Uterus (tissue), 4 donors: Measurements from ENCODE around the gene PID1. TPM values are rescaled to one million over a fixed set of nuclear protein-coding genes. Genes with fewer than 3 reads are reported as not detected.

Experiments used
- DNase-seq, 2 donors: peaks; one replicate each; pipeline ENCODE4 v3.0.0-alpha.2; 2019 to 2020
- H3K27ac ChIP-seq, 2 donors: fragments of 200-600 bp; sonication (generic); 1 replicate in 1 of 2; 2 replicates in 1 of 2; pipeline ENCODE4 v1.5.1; 2016 to 2018
- H3K27me3 ChIP-seq, 2 donors: fragments of 200-600 bp; sonication (generic); one replicate each; pipeline ENCODE4 v1.5.1; 2018 to 2019; ENCODE audit warnings: control low read depth in 1 of 2
- H3K36me3 ChIP-seq, 2 donors: fragments of 200-600 bp; sonication (generic); one replicate each; pipeline ENCODE4 v1.5.1; 2019; ENCODE audit warnings: control low read depth in 1 of 2
- H3K4me1 ChIP-seq, 2 donors: fragments of 200-600 bp; sonication (generic); one replicate each; pipeline ENCODE4 v1.5.1; 2018 to 2019; ENCODE audit warnings: control low read depth in 1 of 2
- H3K4me3 ChIP-seq, 2 donors: fragments of 200-600 bp; sonication (generic); 1 replicate in 1 of 2; 2 replicates in 1 of 2; pipeline ENCODE4 v1.5.1; 2018 to 2019; ENCODE audit warnings: mild to moderate bottlenecking in 1 of 2
- H3K9me3 ChIP-seq, 2 donors: fragments of 200-600 bp; sonication (generic); one replicate each; pipeline ENCODE4 v1.5.1; 2019; ENCODE audit warnings: control low read depth in 1 of 2
- POLR2A ChIP-seq, 2 donors: fragments of 450-650 bp; IDR thresholded peaks; one replicate each; pipeline ENCODE4 v1.6.1; 2016; ENCODE audit warnings: antibody characterized with exemption in 2 of 2, mild to moderate bottlenecking in 1 of 2, moderate library complexity in 1 of 2
- intact Hi-C: fragments of 100-400 bp; cut with DNase I; formaldehyde crosslinking; loops from one replicate; pipeline ENCODE4 v1.15.1; 2023; ENCODE audit warnings: low total_unique reads
- total RNA-seq, 4 donors: library from RNA; depleted of rRNA in 3 of 4; stranded (reverse); fragments of >200 nt in 3 of 4; gene quantifications; one replicate each; pipeline versions ENCODE4 v1.1.0 to v1.2.4, GENCODE V29; 2014 to 2023
- TF ChIP-seq, protein P1 (sequence below), 4 experiments: fragments of 200-600 bp in 2 of 4; fragments of 450-650 bp in 2 of 4; sonication (generic) in 2 of 4; IDR thresholded peaks; one replicate each; pipeline ENCODE4 v1.5.1; 2016 to 2019; ENCODE audit warnings: antibody characterized with exemption in 4 of 4, mild to moderate bottlenecking in 2 of 4, moderate library complexity in 1 of 4
- donor health status: DM: yes; HTN: yes; CAD: no.

Gene PID1
- total RNA-seq, 4 donors from 2014 or later = 26.4 to 48.5 (median 37.1) TPM

DNA sequence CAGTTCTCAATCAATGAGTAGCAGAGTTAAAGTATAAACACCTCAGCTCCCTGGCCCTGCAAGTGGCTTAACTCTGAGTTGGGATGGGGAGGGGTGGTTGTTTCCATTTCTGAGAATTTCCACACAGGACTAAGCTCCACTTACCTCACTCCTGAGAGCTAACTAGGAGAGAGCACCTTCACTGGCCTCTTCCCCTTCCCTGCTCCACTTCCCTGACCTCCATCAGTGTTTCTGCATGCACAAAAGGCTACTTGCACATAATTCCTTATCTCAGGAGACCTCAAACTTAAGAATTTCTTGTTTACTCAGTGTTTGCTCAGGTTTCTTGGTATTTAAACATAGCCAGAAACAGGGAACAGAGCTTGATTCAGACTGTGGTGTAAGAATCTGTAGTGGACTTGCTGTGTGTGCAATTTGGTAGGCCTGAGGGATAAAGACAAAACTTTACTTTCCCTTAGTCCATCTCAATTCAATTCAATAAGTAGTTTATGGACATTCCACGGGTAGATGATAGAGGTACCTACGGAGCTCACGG is 97.2 kb downstream of the PID1 start:
- DNase-seq = no peak
- Histone ChIP-seq H3K4me1 (no peaks in the 10 kb centered on the region), H3K27me3 (no peaks in the 10 kb centered on the region), H3K36me3 (no peaks in the 10 kb centered on the region), H3K4me3 (no peak overlapping the region), H3K27ac (no peak overlapping the region), H3K9me3 (no peaks in the 10 kb centered on the region)
- intact Hi-C loops = no loop called here
- no peak for TF ChIP-seq POLR2A (IDR thresholded peaks at IDR 0.05)
- TF ChIP-seq, protein P1, sequence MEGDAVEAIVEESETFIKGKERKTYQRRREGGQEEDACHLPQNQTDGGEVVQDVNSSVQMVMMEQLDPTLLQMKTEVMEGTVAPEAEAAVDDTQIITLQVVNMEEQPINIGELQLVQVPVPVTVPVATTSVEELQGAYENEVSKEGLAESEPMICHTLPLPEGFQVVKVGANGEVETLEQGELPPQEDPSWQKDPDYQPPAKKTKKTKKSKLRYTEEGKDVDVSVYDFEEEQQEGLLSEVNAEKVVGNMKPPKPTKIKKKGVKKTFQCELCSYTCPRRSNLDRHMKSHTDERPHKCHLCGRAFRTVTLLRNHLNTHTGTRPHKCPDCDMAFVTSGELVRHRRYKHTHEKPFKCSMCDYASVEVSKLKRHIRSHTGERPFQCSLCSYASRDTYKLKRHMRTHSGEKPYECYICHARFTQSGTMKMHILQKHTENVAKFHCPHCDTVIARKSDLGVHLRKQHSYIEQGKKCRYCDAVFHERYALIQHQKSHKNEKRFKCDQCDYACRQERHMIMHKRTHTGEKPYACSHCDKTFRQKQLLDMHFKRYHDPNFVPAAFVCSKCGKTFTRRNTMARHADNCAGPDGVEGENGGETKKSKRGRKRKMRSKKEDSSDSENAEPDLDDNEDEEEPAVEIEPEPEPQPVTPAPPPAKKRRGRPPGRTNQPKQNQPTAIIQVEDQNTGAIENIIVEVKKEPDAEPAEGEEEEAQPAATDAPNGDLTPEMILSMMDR (IDR thresholded peaks at IDR 0.05) = no peak

DNA sequence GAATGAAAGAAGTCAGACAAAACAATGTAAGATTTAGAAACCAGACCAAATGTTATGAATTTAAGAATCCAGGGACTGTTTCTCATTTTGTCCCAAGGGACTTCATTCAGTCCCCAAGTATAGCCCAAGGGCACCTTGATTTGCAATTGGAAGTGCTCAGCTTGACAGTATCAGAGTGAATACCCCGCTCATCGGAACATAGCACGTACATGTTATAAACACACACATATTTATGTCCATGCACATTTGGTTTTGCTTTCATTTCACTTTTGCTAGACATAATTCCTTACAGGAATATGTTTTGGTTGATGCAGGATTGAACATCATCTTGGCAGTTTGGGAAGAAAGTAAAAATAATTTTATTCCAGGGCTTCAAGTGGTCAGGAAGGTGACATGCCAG is 100.2 kb downstream of the PID1 start:
- no peak for DNase-seq
- Histone ChIP-seq H3K4me3 (no peak overlapping the region), H3K27me3 (no peaks in the 10 kb centered on the region), H3K4me1 (no peaks in the 10 kb centered on the region), H3K36me3 (no peaks in the 10 kb centered on the region), H3K9me3 (no peaks in the 10 kb centered on the region), H3K27ac (no peak overlapping the region)
- intact Hi-C loops = no loop called here
- TF ChIP-seq, protein P1 (IDR thresholded peaks at IDR 0.05) = no peak
- TF ChIP-seq POLR2A (IDR thresholded peaks at IDR 0.05) = no peak

DNA sequence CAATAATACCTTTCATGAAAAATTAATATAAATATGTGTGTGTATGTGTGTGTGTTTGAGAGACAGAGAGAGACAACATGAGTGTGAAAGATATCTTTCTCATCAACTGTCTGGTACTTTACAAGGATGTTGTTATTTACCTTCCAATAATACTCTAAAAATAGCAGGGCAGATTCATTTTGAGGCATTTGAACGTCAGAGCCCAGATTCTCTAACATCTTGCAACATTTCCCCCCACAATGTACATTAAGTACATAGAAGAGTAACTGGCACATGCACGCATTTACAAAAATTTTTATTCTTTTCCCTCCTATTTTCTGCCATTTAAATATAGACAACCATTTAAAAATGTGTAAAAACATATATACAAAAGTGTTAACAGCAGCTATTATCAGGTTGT is 100.9 kb downstream of the PID1 start:
- no peak for TF ChIP-seq POLR2A (IDR thresholded peaks at IDR 0.05)
- TF ChIP-seq, protein P1 (IDR thresholded peaks at IDR 0.05) = no peak
- H3K36me3 ChIP-seq = no peaks in the 10 kb centered on the region
- no peaks in the 10 kb centered on the region for H3K27me3 ChIP-seq
- intact Hi-C loops = no loop called here
- no peak for DNase-seq
- no peak overlapping the region for H3K4me3 ChIP-seq
- H3K4me1 ChIP-seq = no peaks in the 10 kb centered on the region
- no peak overlapping the region for H3K27ac ChIP-seq
- H3K9me3 ChIP-seq = no peaks in the 10 kb centered on the region

DNA sequence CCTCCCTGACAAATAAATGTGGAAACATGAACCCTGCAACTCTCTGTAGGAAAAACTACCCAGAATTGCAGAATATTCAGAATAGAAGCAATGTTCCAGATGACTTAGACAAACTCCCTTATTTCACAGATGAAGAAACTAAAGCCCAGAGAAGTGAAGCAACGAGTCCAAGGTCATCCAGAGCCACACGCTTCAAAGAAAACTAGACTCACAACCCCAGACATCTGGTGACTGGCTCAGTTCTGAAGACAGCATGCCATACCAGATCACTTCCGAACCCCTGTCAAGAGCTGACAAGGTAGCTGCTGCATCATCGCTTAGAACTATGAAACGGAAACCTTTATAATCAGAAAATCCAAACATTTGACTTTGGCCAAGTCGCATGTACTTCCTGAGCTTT is 101.3 kb downstream of the PID1 start:
- TF ChIP-seq POLR2A (IDR thresholded peaks at IDR 0.05) = no peak
- TF ChIP-seq, protein P1 (IDR thresholded peaks at IDR 0.05) = no peak
- Histone ChIP-seq H3K9me3 (no peaks in the 10 kb centered on the region), H3K27me3 (no peaks in the 10 kb centered on the region), H3K27ac (no peak overlapping the region), H3K4me1 (no peaks in the 10 kb centered on the region), H3K36me3 (no peaks in the 10 kb centered on the region), H3K4me3 (no peak overlapping the region)
- DNase-seq = no peak
- intact Hi-C loops = no loop called here

DNA sequence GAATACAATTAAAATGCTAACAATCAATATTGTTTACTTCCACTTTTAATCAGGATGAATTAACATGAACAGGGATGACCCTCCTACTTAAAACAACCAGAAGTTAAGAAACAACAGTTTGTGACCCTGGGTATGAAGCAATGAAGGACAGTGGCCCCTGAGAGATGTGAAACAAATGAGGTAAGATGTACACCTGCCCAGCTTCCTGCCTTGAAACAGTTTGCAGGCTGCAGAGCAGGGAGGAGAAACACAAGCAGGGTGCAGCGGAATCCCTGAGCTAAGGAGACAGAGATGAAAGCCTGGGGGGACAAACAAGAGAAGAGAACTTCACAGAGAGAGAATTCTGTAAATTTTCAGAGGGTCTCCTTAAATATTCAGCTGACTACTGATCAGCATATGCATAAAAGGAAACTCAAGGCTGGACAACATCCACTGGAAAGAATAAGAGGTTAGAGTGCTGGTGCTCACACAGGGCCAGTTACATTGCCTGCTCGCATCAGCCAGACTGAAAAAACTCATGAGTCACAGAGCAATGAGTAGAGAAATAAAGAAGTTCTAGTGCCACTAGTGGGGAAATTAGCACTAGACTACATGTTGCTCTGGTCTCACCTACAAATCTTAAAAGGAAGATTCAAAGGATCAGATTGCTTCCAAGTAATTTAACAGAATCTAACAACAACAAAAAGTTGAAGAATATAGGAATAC is 106.4 kb downstream of the PID1 start:
- DNase-seq = no peak
- TF ChIP-seq POLR2A (IDR thresholded peaks at IDR 0.05) = no peak
- TF ChIP-seq, protein P1 (IDR thresholded peaks at IDR 0.05) = no peak
- Histone ChIP-seq H3K4me3 (no peak overlapping the region), H3K4me1 (no peaks in the 10 kb centered on the region), H3K27ac (no peak overlapping the region), H3K36me3 (no peaks in the 10 kb centered on the region), H3K27me3 (no peaks in the 10 kb centered on the region), H3K9me3 (no peaks in the 10 kb centered on the region)
- intact Hi-C loops = no loop called here
